ENCODE results near the gene CEP120. TPM values are rescaled to one million over a fixed set of nuclear protein-coding genes. Genes with fewer than 3 reads are reported as not detected.

CEP120 gene
- total and polyA plus RNA-seq, 2 of the 4 experiments (the other 2 are of a cell fraction) = 6.7 to 46.1 TPM

- BruUV-seq (replicated peaks) = no TSS peak
- no peak overlapping the region for H4K91ac ChIP-seq (ENCODE audit: insufficient read depth, low read depth, low read length)
- POLR2A ChIA-PET (ENCODE audit: unreplicated experiment) = no interaction called here
- ATAC-seq (ENCODE audit: low read depth) = no peak
- H3K9me3 ChIP-seq (ENCODE audit: control insufficient read depth, insufficient read depth, low read length) = no peaks in the 10 kb centered on the region
- H4K5ac ChIP-seq (ENCODE audit: low read depth, low read length) = no peak overlapping the region
- H3K4me3 ChIP-seq (ENCODE audit: insufficient read depth, low read depth, low read length) = no peak overlapping the region
- no peak overlapping the region for H2AK9ac ChIP-seq (replicated peaks; ENCODE audit: low read depth, low read length, poor library complexity)
- intact Hi-C loops (cut with micrococcal nuclease) (no loop called here), in situ Hi-C loops (cut with MboI; ENCODE audit: low sequenced_read_pairs) (no loop called here), dilution Hi-C loops (cut with HindIII; ENCODE audit: low sequenced_read_pairs, unreplicated experiment) (no loop called here)
- no peak overlapping the region for H2BK15ac ChIP-seq (ENCODE audit: low read depth, low read length)
- no peak overlapping the region for H3K4ac ChIP-seq (ENCODE audit: low read depth, low read length)
- H3K9me1 ChIP-seq (ENCODE audit: insufficient read depth, low read length) = no peaks in the 10 kb centered on the region
- H2BK20ac ChIP-seq (ENCODE audit: low read depth, low read length) = no peak overlapping the region
- H3K4me2 ChIP-seq (ENCODE audit: low read depth, low read length) = no peak overlapping the region
- H3K27me3 ChIP-seq (ENCODE audit: control insufficient read depth, insufficient read depth, low read length) = peaks cover 4% of the 10 kb centered on the region; the same call in 1 of the 2 replicates
- H2BK5ac ChIP-seq (ENCODE audit: low read depth, low read length, poor library complexity, severe bottlenecking) = no peak overlapping the region
- H3K56ac ChIP-seq (ENCODE audit: extremely low read depth, insufficient read depth, low read length) = no peak overlapping the region
- no peak overlapping the region for H3K23ac ChIP-seq (ENCODE audit: low read depth, low read length)
- no peak overlapping the region for H2BK120ac ChIP-seq (ENCODE audit: low read depth, low read length)
- H4K20me1 ChIP-seq (ENCODE audit: insufficient read depth, low read length) = no peaks in the 10 kb centered on the region
- no peak overlapping the region for H4K8ac ChIP-seq (ENCODE audit: low read depth in 2 of 2, low read length in 2 of 2)
- CTCF ChIA-PET = no interaction called here
- no peak for DNase-seq
- no peaks in the 10 kb centered on the region for H3K4me1 ChIP-seq (ENCODE audit: control insufficient read depth, insufficient read depth, low read length)
- H3K79me1 ChIP-seq (ENCODE audit: low read depth in 1 of 2, low read length in 2 of 2) = no peaks in the 10 kb centered on the region
- H3K18ac ChIP-seq (ENCODE audit: low read depth, low read length) = no peak overlapping the region
- no peak overlapping the region for H3K9ac ChIP-seq (ENCODE audit: low read depth, low read length)
- no peaks in the 10 kb centered on the region for H3K36me3 ChIP-seq (ENCODE audit: control insufficient read depth, insufficient read depth, low read length)
- H2AK5ac ChIP-seq (ENCODE audit: low read depth, low read length) = no peak overlapping the region
- H3K14ac ChIP-seq (replicated peaks; ENCODE audit: low read depth, low read length) = no peak overlapping the region
- no peak overlapping the region for H2AFZ ChIP-seq (replicated peaks; ENCODE audit: low read length, poor library complexity)
- no peak for TF ChIP-seq FOS (IDR thresholded peaks at IDR 0.05; ENCODE audit: low read depth, low read length)
- TF ChIP-seq MAZ (IDR thresholded peaks at IDR 0.05; ENCODE audit: borderline replicate concordance, low read depth, low read length) = no peak
- no peak for TF ChIP-seq ELK1 (IDR thresholded peaks at IDR 0.05; ENCODE audit: borderline replicate concordance, low read depth, low read length)
- no peak for TF ChIP-seq NFE2L2 (IDR thresholded peaks at IDR 0.05; ENCODE audit: low read depth, low read length)
- TF ChIP-seq CTCF (conservative IDR thresholded peaks at IDR 0.05; ENCODE audit: low read depth, low read length) = no peak
- TF ChIP-seq, protein P1, sequence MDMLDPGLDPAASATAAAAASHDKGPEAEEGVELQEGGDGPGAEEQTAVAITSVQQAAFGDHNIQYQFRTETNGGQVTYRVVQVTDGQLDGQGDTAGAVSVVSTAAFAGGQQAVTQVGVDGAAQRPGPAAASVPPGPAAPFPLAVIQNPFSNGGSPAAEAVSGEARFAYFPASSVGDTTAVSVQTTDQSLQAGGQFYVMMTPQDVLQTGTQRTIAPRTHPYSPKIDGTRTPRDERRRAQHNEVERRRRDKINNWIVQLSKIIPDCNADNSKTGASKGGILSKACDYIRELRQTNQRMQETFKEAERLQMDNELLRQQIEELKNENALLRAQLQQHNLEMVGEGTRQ (IDR thresholded peaks at IDR 0.05; ENCODE audit: low read depth, low read length) = no peak
- no peak for TF ChIP-seq POLR2A (IDR thresholded peaks at IDR 0.05; ENCODE audit: low read depth, low read length)
- no peak for TF ChIP-seq CEBPB (IDR thresholded peaks at IDR 0.05; ENCODE audit: low read depth, low read length)
- TF ChIP-seq MXI1 (IDR thresholded peaks at IDR 0.05; ENCODE audit: borderline replicate concordance, low read depth, low read length) = no peak
- no peak for TF ChIP-seq RFX5 (IDR thresholded peaks at IDR 0.05; ENCODE audit: low read depth, low read length)
- TF ChIP-seq RAD21 (IDR thresholded peaks at IDR 0.05; ENCODE audit: low read length) = no peak
- TF ChIP-seq BHLHE40 (IDR thresholded peaks at IDR 0.05; ENCODE audit: low read depth, low read length) = no peak
- TF ChIP-seq MAFK (IDR thresholded peaks at IDR 0.05; ENCODE audit: low read depth, low read length) = no peak
- TF ChIP-seq RCOR1 (IDR thresholded peaks at IDR 0.05; ENCODE audit: insufficient replicate concordance, low read length) = no peak
- no peak for TF ChIP-seq CHD1 (IDR thresholded peaks at IDR 0.05; ENCODE audit: low read depth, low read length)
- H3K27ac ChIP-seq (ENCODE audit: insufficient read depth, low read length) = no peak overlapping the region
Observed at GRCh38 chr5:123304777-123305316, 118.4 kb downstream of the CEP120 start.

Measured in IMR-90 (cell line).